Left lung (tissue), 10 donors: ENCODE results near the gene SLC49A3. TPM values are rescaled to one million over a fixed set of nuclear protein-coding genes. Genes with fewer than 3 reads are reported as not detected.

Experiments used
- ATAC-seq: fragments of 200-7000 bp; cut with Tn5 transposase; one replicate; pipeline ENCODE4 v1.9.1; 2020; ENCODE audit warnings: moderate library complexity
- DNase-seq, 4 donors: peaks; one replicate each; pipeline ENCODE4 v3.0.0-alpha.2; 2013 to 2020
- H3K27ac ChIP-seq, 2 donors: fragments of 200-600 bp; sonication (generic) in 1 of 2; one replicate each; pipeline versions ENCODE4 v1.5.0 to v1.8.0; 2020 to 2021
- H3K27me3 ChIP-seq, 2 donors: fragments of 200-600 bp; sonication (generic) in 1 of 2; one replicate each; pipeline versions ENCODE4 v1.5.0 to v1.8.0; 2020 to 2021
- H3K36me3 ChIP-seq, 2 donors: fragments of 200-600 bp; sonication (generic) in 1 of 2; one replicate each; pipeline versions ENCODE4 v1.5.0 to v1.8.0; 2020 to 2021
- H3K4me1 ChIP-seq, 2 donors: fragments of 200-600 bp; one replicate each; pipeline ENCODE4 v1.8.0; 2021
- H3K4me3 ChIP-seq, 2 donors: fragments of 200-600 bp; sonication (generic) in 1 of 2; one replicate each; pipeline versions ENCODE4 v1.5.0 to v1.8.0; 2020 to 2021; ENCODE audit warnings: mild to moderate bottlenecking in 1 of 2
- H3K9me3 ChIP-seq, 2 donors: fragments of 200-600 bp; sonication (generic) in 1 of 2; one replicate each; pipeline versions ENCODE4 v1.5.0 to v1.8.0; 2020 to 2021
- CTCF ChIP-seq, 2 donors: fragments of 200-600 bp; sonication (generic) in 1 of 2; IDR thresholded peaks; one replicate each; pipeline versions ENCODE4 v1.5.0 to v1.8.0; 2021; ENCODE audit warnings: antibody characterized with exemption in 2 of 2
- intact Hi-C, 2 donors: fragments of 100-400 bp; cut with DNase I; formaldehyde crosslinking; loops; one replicate each; pipeline versions ENCODE4 v1.11.2 to v1.14.2; 2022
- polyA plus RNA-seq, 6 donors: library from polyadenylated mRNA; unstranded; fragments of 120-200 nt; gene quantifications; one replicate each; pipeline ENCODE4 v1.2.1, GENCODE V29; 2013; ENCODE audit not compliant: insufficient read length in 6 of 6
- total RNA-seq, 2 donors: library from RNA; stranded (reverse); fragmentation: NEBNext Ultra II Directional; extraction: Animal tissue kit (Norgen Biotek cat#: 25700); gene quantifications; one replicate each; pipeline ENCODE4 v1.2.1, GENCODE V29; 2021
- donor health status: DM: no; HTN: yes; CAD: no.
- donor health status: DM: no; HTN: no; CAD: no.

SLC49A3 gene
- total and polyA plus RNA-seq, 8 donors, result 7.4 to 27.5 (median 8.8) TPM

GRCh38 chr4:657338-657833 is 31.6 kb downstream of the SLC49A3 start:
- no peaks in the 10 kb centered on the region for H3K9me3 ChIP-seq
- no peak for ATAC-seq
- H3K27ac ChIP-seq, result no peak overlapping the region
- no peaks in the 10 kb centered on the region for H3K4me1 ChIP-seq
- intact Hi-C loops, result no loop called here
- peaks cover 0 to 46% of the 10 kb centered on the region in 2 donors for H3K27me3 ChIP-seq
- H3K4me3 ChIP-seq, result no peak overlapping the region
- H3K36me3 ChIP-seq, result no peaks in the 10 kb centered on the region
- TF ChIP-seq CTCF (IDR thresholded peaks at IDR 0.05), result no peak
- no peak for DNase-seq

GRCh38 chr4:656436-657337 is 32.3 kb downstream of the SLC49A3 start:
- Histone ChIP-seq H3K9me3 (no peaks in the 10 kb centered on the region), H3K36me3 (no peaks in the 10 kb centered on the region), H3K27me3 (peaks cover 0 to 53% of the 10 kb centered on the region in 2 donors), H3K27ac (no peak overlapping the region), H3K4me1 (no peaks in the 10 kb centered on the region), H3K4me3 (no peak overlapping the region)
- ATAC-seq, result no peak
- DNase-seq, result peak in 1 of 4 donors; percentile 72
- TF ChIP-seq CTCF (IDR thresholded peaks at IDR 0.05), result no peak
- intact Hi-C loops, result no loop called here

- H3K4me3 ChIP-seq, result no peak overlapping the region
- no peaks in the 10 kb centered on the region for H3K9me3 ChIP-seq
- ATAC-seq (no peak), DNase-seq (peak in 1 of 4 donors; percentile 73)
- no peak for TF ChIP-seq CTCF (IDR thresholded peaks at IDR 0.05)
- no peaks in the 10 kb centered on the region for H3K36me3 ChIP-seq
- intact Hi-C loops, result no loop called here
- H3K27me3 ChIP-seq, result peaks cover 2 to 64% of the 10 kb centered on the region in 2 donors
- H3K4me1 ChIP-seq, result no peaks in the 10 kb centered on the region
- no peak overlapping the region for H3K27ac ChIP-seq
Observed at GRCh38 chr4:655464-656151, 33.3 kb downstream of the SLC49A3 start.

- intact Hi-C loops, result no loop called here
- no peak for ATAC-seq
- no peak overlapping the region for H3K27ac ChIP-seq
- H3K9me3 ChIP-seq, result no peaks in the 10 kb centered on the region
- H3K36me3 ChIP-seq, result no peaks in the 10 kb centered on the region
- no peaks in the 10 kb centered on the region for H3K4me1 ChIP-seq
- peak in 1 of 4 donors; percentile 73 for DNase-seq
- no peak overlapping the region for H3K4me3 ChIP-seq
- no peak for TF ChIP-seq CTCF (IDR thresholded peaks at IDR 0.05)
- H3K27me3 ChIP-seq, result peaks cover 8 to 70% of the 10 kb centered on the region in 2 donors
Observed at GRCh38 chr4:654871-655463, 34.0 kb downstream of the SLC49A3 start.

GRCh38 chr4:654503-654845 is 34.5 kb downstream of the SLC49A3 start:
- no peaks in the 10 kb centered on the region for H3K36me3 ChIP-seq
- no peaks in the 10 kb centered on the region for H3K4me1 ChIP-seq
- TF ChIP-seq CTCF (IDR thresholded peaks at IDR 0.05), result no peak
- no peak overlapping the region for H3K4me3 ChIP-seq
- H3K27me3 ChIP-seq, result peaks cover 8 to 75% of the 10 kb centered on the region in 2 donors
- DNase-seq, result peak in 1 of 4 donors; percentile 61
- intact Hi-C loops, result no loop called here
- H3K9me3 ChIP-seq, result no peaks in the 10 kb centered on the region
- no peak for ATAC-seq
- H3K27ac ChIP-seq, result no peak overlapping the region
